ENCODE data around the gene ETFB. TPM values are rescaled to one million over a fixed set of nuclear protein-coding genes. Genes with fewer than 3 reads are reported as not detected.

Gene ETFB
- total RNA-seq, 1 experiment from 2014 or later, result 66.2 TPM

DNA sequence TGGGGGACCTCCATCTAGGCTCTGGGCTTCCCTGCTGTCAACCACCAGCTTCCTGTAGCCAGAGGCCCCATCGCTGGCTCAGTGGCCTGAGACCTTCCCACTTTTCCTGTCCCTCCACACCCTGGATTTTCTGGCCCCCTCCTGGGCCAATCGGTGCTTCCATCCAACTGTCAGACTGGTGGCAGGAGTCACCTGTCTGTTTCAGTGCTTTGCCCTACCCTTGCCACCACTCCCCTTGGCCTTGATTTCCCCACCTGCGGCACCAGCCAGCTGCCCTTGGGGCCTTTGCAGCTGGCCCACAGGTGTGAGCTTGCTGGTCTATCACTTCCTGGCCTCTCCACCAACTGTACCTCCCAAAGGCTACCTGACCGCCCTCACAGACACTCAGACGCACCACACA, 36.8 kb downstream of the ETFB start:
- Histone ChIP-seq H3K27me3 (ENCODE audit: control insufficient read depth, insufficient read depth, low read length) (no peaks in the 10 kb centered on the region), H3K27ac (ENCODE audit: low read length) (no peak overlapping the region), H3K4me1 (ENCODE audit: control insufficient read depth, insufficient read depth, low read length) (no peaks in the 10 kb centered on the region), H3K36me3 (ENCODE audit: control insufficient read depth, insufficient read depth, low read length) (no peaks in the 10 kb centered on the region), H3K4me3 (ENCODE audit: low read depth in 2 of 2, low read length in 2 of 2) (no peak overlapping the region), H3K9me3 (ENCODE audit: control insufficient read depth, insufficient read depth, low read depth, low read length) (no peaks in the 10 kb centered on the region)
- ChIA-PET POLR2A (no interaction called here), CTCF (no interaction called here)
- no TSS peak for BruUV-seq (replicated peaks)
- DNase-seq (ENCODE audit: low read depth, low spot score), result no peak
- intact Hi-C loops (cut with micrococcal nuclease; ENCODE audit: unreplicated experiment) (no loop called here), in situ Hi-C loops (cut with HindIII; ENCODE audit: low pct_unique_long_range_greater_than_20kb, low sequenced_read_pairs) (no loop called here)
- no peak for TF ChIP-seq POLR2AphosphoS5 (IDR thresholded peaks at IDR 0.05; ENCODE audit: low read depth, low read length)
- TF ChIP-seq TCF7L2 (IDR thresholded peaks at IDR 0.05; ENCODE audit: low read depth, low read length), result no peak
- TF ChIP-seq, protein P1, sequence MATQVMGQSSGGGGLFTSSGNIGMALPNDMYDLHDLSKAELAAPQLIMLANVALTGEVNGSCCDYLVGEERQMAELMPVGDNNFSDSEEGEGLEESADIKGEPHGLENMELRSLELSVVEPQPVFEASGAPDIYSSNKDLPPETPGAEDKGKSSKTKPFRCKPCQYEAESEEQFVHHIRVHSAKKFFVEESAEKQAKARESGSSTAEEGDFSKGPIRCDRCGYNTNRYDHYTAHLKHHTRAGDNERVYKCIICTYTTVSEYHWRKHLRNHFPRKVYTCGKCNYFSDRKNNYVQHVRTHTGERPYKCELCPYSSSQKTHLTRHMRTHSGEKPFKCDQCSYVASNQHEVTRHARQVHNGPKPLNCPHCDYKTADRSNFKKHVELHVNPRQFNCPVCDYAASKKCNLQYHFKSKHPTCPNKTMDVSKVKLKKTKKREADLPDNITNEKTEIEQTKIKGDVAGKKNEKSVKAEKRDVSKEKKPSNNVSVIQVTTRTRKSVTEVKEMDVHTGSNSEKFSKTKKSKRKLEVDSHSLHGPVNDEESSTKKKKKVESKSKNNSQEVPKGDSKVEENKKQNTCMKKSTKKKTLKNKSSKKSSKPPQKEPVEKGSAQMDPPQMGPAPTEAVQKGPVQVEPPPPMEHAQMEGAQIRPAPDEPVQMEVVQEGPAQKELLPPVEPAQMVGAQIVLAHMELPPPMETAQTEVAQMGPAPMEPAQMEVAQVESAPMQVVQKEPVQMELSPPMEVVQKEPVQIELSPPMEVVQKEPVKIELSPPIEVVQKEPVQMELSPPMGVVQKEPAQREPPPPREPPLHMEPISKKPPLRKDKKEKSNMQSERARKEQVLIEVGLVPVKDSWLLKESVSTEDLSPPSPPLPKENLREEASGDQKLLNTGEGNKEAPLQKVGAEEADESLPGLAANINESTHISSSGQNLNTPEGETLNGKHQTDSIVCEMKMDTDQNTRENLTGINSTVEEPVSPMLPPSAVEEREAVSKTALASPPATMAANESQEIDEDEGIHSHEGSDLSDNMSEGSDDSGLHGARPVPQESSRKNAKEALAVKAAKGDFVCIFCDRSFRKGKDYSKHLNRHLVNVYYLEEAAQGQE (IDR thresholded peaks at IDR 0.05; ENCODE audit: insufficient read depth in 1 of 2, low read depth in 2 of 2, low read length in 1 of 2), result no peak
- TF ChIP-seq, protein P2, sequence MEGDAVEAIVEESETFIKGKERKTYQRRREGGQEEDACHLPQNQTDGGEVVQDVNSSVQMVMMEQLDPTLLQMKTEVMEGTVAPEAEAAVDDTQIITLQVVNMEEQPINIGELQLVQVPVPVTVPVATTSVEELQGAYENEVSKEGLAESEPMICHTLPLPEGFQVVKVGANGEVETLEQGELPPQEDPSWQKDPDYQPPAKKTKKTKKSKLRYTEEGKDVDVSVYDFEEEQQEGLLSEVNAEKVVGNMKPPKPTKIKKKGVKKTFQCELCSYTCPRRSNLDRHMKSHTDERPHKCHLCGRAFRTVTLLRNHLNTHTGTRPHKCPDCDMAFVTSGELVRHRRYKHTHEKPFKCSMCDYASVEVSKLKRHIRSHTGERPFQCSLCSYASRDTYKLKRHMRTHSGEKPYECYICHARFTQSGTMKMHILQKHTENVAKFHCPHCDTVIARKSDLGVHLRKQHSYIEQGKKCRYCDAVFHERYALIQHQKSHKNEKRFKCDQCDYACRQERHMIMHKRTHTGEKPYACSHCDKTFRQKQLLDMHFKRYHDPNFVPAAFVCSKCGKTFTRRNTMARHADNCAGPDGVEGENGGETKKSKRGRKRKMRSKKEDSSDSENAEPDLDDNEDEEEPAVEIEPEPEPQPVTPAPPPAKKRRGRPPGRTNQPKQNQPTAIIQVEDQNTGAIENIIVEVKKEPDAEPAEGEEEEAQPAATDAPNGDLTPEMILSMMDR (IDR thresholded peaks at IDR 0.05), result no peak
- no peak for TF ChIP-seq SIN3A (IDR thresholded peaks at IDR 0.05; ENCODE audit: borderline replicate concordance, insufficient read depth, low read depth, low read length)
- ATAC-seq, result no peak

DNA sequence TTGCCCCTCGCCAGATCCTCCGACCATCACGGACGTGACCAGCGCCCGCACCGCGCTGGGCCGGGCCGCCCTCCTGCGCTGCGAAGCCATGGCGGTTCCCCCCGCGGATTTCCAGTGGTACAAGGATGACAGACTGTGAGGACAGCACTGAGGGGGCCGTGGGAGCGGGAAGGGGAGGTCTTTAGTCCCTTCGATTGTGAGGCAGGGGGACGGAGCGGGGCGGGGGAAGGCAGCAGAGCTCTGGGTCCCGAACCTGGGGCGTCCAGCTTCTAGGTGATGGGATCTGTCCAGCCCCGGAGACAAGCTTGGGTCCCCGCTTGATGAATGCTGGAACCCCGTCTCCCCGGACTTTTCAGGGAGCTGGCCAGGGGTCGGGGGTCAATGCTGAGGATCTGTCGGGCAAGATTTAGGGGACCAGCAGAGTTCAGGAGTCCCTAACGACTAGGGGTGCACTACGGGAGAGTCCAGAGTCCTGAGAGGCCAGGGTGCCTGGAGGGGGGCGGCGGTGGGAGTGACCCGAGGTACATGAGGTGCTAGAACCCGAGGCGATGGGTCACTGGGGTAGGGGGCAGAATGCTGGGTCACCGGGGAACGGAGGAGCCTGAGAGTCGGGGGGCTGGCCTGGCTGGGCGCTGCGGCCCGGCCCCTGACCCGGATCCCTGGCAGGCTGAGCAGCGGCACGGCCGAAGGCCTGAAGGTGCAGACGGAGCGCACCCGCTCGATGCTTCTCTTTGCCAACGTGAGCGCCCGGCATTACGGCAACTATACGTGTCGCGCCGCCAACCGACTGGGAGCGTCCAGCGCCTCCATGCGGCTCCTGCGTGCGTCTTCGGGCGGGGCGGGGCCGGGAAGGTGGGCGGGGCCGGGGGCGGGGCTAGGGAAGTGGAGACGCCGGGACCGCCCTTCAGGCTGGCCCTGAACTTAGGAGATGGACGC, 38.9 kb downstream of the ETFB start:
- no TSS peak for BruUV-seq (replicated peaks)
- H3K27ac ChIP-seq (ENCODE audit: low read length), result no peak overlapping the region
- in situ Hi-C loops (cut with HindIII; ENCODE audit: low pct_unique_long_range_greater_than_20kb, low sequenced_read_pairs), result no loop called here
- H3K4me1 ChIP-seq (ENCODE audit: control insufficient read depth, insufficient read depth, low read length), result no peaks in the 10 kb centered on the region
- CTCF ChIA-PET, result no interaction called here
- H3K4me3 ChIP-seq (ENCODE audit: low read depth in 2 of 2, low read length in 2 of 2), result peak overlapping the region in 1 of 2 experiments; percentile 24; a peak in 2 of 4 replicates
- no peaks in the 10 kb centered on the region for H3K27me3 ChIP-seq (ENCODE audit: control insufficient read depth, insufficient read depth, low read length)
- DNase-seq (ENCODE audit: low read depth, low spot score), result no peak
- intact Hi-C loops (cut with micrococcal nuclease; ENCODE audit: unreplicated experiment), result no loop called here
- POLR2A ChIA-PET, result no interaction called here
- TF ChIP-seq, protein P1 (IDR thresholded peaks at IDR 0.05; ENCODE audit: insufficient read depth in 1 of 2, low read depth in 2 of 2, low read length in 1 of 2), result no peak
- TF ChIP-seq POLR2AphosphoS5 (IDR thresholded peaks at IDR 0.05; ENCODE audit: low read depth, low read length), result no peak
- TF ChIP-seq SIN3A (IDR thresholded peaks at IDR 0.05; ENCODE audit: borderline replicate concordance, insufficient read depth, low read depth, low read length), result no peak
- TF ChIP-seq TCF7L2 (IDR thresholded peaks at IDR 0.05; ENCODE audit: low read depth, low read length), result no peak
- TF ChIP-seq, protein P2 (IDR thresholded peaks at IDR 0.05), result no peak; the same call in 1 of the 2 replicates
- ATAC-seq, result peak; percentile 80
- no peaks in the 10 kb centered on the region for H3K9me3 ChIP-seq (ENCODE audit: control insufficient read depth, insufficient read depth, low read depth, low read length)
- H3K36me3 ChIP-seq (ENCODE audit: control insufficient read depth, insufficient read depth, low read length), result no peaks in the 10 kb centered on the region

Measured in Panc1 (cell line).